B cell (primary cell): ENCODE data around the gene KRT33A. TPM values are rescaled to one million over a fixed set of nuclear protein-coding genes. Genes with fewer than 3 reads are reported as not detected.

Experiments used
- ATAC-seq: fragments of 200-7000 bp; cut with Tn5 transposase; one replicate; pipeline ENCODE4 v1.10.0; 2021; ENCODE audit warnings: low read depth, mild to moderate bottlenecking, moderate number of reproducible peaks, moderate library complexity
- CTCF ChIA-PET: fragments of 350-600 bp; sonication (Branson Sonifier 250); formaldehyde crosslinking; loops from one replicate; lab custom pipeline; 2021; ENCODE audit warnings: antibody characterized with exemption, inconsistent platforms; lab: Charles Lee
- POLR2A ChIA-PET: fragments of 350-600 bp; sonication (Branson Sonifier 250); formaldehyde crosslinking; loops from one replicate; lab custom pipeline; 2021; ENCODE audit warnings: antibody characterized with exemption; lab: Charles Lee
- DNase-seq: peaks from one replicate; pipeline ENCODE4 v3.0.0; 2013
- H2AFZ ChIP-seq: 2 replicates; pipeline ENCODE4 v1.6.1; 2012; ENCODE audit warnings: mild to moderate bottlenecking, low read depth, low read length; ENCODE audit not compliant: insufficient read depth, poor library complexity, severe bottlenecking
- H3K27ac ChIP-seq, 2 donors: 1 replicate in 1 of 2; 2 replicates in 1 of 2; pipeline ENCODE4 v1.5.1; 2012 to 2013; ENCODE audit warnings: low read length in 2 of 2, mild to moderate bottlenecking in 2 of 2, moderate library complexity in 1 of 2
- H3K27me3 ChIP-seq, 4 experiments: fragments of 200-600 bp in 1 of 4; sonication (generic) in 1 of 4; replicated peaks in 1 of 4; 1 replicate in 2 of 4; 2 replicates in 2 of 4; pipeline versions ENCODE4 v1.6.1 to v1.7.0; 2013 to 2016; ENCODE audit warnings: low read length in 3 of 4, mild to moderate bottlenecking in 2 of 4, mixed read lengths in 1 of 4, moderate library complexity in 1 of 4; ENCODE audit not compliant: insufficient read depth in 4 of 4, control insufficient read depth in 3 of 4; ENCODE audit errors: control extremely low read depth in 1 of 4
- H3K36me3 ChIP-seq, 2 experiments: replicated peaks in 1 of 2; 1 replicate in 1 of 2; 2 replicates in 1 of 2; pipeline versions ENCODE4 v1.6.1 to v1.7.1; 2013; ENCODE audit warnings: low read length in 1 of 2; ENCODE audit not compliant: insufficient read depth in 2 of 2, control insufficient read depth in 1 of 2; ENCODE audit errors: control extremely low read depth in 1 of 2, extremely low read depth in 1 of 2
- H3K4me1 ChIP-seq, 2 donors: fragments of 200-600 bp in 1 of 2; sonication (generic) in 1 of 2; 1 replicate in 1 of 2; 2 replicates in 1 of 2; pipeline versions ENCODE4 v1.5.1 to v1.6.1; 2013 to 2017; ENCODE audit warnings: low read length in 2 of 2; ENCODE audit not compliant: control insufficient read depth in 2 of 2, insufficient read depth in 2 of 2
- H3K4me2 ChIP-seq: replicated peaks from 2 replicates; pipeline ENCODE3; 2012; ENCODE audit warnings: mild to moderate bottlenecking, low read depth, low read length; ENCODE audit not compliant: poor library complexity, severe bottlenecking
- H3K4me3 ChIP-seq, 5 experiments: fragments of 200-600 bp in 1 of 5; sonication (generic) in 1 of 5; 1 replicate in 3 of 5; 2 replicates in 2 of 5; pipeline versions ENCODE4 v1.5.1 to v1.7.0; 2011 to 2016; ENCODE audit warnings: low read length in 4 of 5, mild to moderate bottlenecking in 4 of 5, low read depth in 2 of 5, control low read depth in 1 of 5, moderate library complexity in 1 of 5; ENCODE audit not compliant: insufficient read depth in 1 of 5; ENCODE audit errors: control extremely low read depth in 1 of 5, extremely low read depth in 1 of 5
- H3K79me2 ChIP-seq: fragments of 200-600 bp; sonication (generic); one replicate; pipeline ENCODE4 v1.6.0; 2016; ENCODE audit warnings: low read length; ENCODE audit not compliant: control insufficient read depth, insufficient read depth
- H3K9ac ChIP-seq: fragments of 200-600 bp; sonication (generic); 2 replicates; pipeline ENCODE4 v1.6.1; 2017; ENCODE audit warnings: mild to moderate bottlenecking, low read length, moderate library complexity
- H3K9me3 ChIP-seq, 3 donors: one replicate each; pipeline versions ENCODE4 v1.6.1 to v1.7.1; 2013; ENCODE audit warnings: low read length in 2 of 3; ENCODE audit not compliant: control insufficient read depth in 2 of 3, insufficient read depth in 1 of 3; ENCODE audit errors: control extremely low read depth in 1 of 3
- H4K20me1 ChIP-seq: 2 replicates; pipeline ENCODE4 v1.6.0; 2012; ENCODE audit warnings: mild to moderate bottlenecking, low read length; ENCODE audit not compliant: insufficient read depth, control insufficient read depth, poor library complexity, severe bottlenecking
- H3K27ac Mint-ChIP-seq: one replicate; pipeline ENCODE4 v1.8.0; 2021; ENCODE audit warnings: mixed read lengths
- H3K27me3 Mint-ChIP-seq: one replicate; pipeline ENCODE4 v1.8.0; 2021; ENCODE audit warnings: mixed read lengths
- H3K4me1 Mint-ChIP-seq: one replicate; pipeline ENCODE4 v1.8.0; 2021; ENCODE audit warnings: mixed read lengths
- H3K4me3 Mint-ChIP-seq: one replicate; pipeline ENCODE4 v1.8.0; 2021; ENCODE audit warnings: mixed read lengths
- H3K9me3 Mint-ChIP-seq: one replicate; pipeline ENCODE4 v1.8.0; 2022; ENCODE audit warnings: mixed read lengths; ENCODE audit not compliant: insufficient read depth
- EZH2 ChIP-seq: IDR thresholded peaks from 2 replicates; pipeline ENCODE4 v1.6.1; 2012; ENCODE audit warnings: borderline replicate concordance, low read depth, mild to moderate bottlenecking, moderate library complexity, low read length; ENCODE audit not compliant: insufficient read depth, poor library complexity, severe bottlenecking
- WGBS: methylation state at CpG from one replicate; pipeline ENCODE4 v1.1.5; 2013; ENCODE audit warnings: missing lambda C conversion rate; ENCODE audit not compliant: insufficient coverage; 5-methylcytosine and 5-hydroxymethylcytosine counted together
- intact Hi-C: fragments of 100-400 bp; cut with micrococcal nuclease; formaldehyde crosslinking; loops from one replicate; pipeline ENCODE4 v1.10.0; 2022
- polyA plus RNA-seq: library from polyadenylated mRNA; depleted of rRNA; stranded (reverse); fragments of >200 nt; gene quantifications from 2 replicates; pipeline ENCODE4 v1.2.3, GENCODE V29; 2012
- total RNA-seq, 2 donors: library from RNA; stranded (reverse); fragments of 120-200 nt in 1 of 2; gene quantifications; 1 replicate in 1 of 2; 2 replicates in 1 of 2; pipeline versions ENCODE4 v1.2.3 to v1.2.4, GENCODE V29; 2013 to 2022
- TF ChIP-seq, protein P1 (sequence below): fragments of 200-600 bp; IDR thresholded peaks from one replicate; pipeline ENCODE4 v1.8.0; 2022; ENCODE audit warnings: antibody characterized with exemption, mild to moderate bottlenecking

The KRT33A gene
- total and polyA plus RNA-seq, 2 donors (not counting 1 experiment from before 2014, with no cell fraction given), result not detected

DNA sequence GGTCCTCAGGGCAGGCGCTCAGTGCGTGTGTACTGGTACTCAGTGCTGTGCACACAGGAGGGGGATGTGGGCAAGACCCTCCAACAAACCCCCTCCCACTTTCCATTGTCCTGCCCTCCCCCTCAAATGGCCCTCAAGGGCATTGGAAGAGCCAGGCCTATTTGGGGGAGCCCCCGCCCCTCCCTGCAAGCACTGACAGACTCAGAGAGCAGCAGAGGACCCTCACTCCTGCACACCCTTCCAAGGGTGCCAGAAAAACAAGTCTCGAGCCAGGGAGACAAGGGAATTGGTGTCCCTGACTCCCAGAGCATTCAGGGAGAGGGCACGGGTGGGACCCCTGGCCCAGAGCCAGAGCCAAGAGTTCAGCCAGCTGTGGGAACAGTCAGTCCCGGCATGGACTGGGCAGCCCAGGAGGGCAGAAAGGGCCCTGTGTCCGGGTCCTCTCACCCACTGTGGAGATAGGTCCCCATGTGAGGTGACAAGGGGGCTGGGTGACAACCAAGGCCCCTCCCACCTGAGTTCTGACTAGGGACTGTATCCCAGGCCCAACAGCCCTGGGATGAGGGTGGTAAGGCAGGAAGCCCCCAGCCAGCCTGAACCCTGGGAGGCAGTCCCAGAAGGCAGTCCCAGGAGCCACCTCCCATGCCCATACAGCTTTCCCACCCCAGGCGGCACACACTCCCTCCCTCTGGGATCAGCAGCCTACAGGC is 23.1 kb downstream of the KRT33A start:
- 92% methylated on average over 8 of the region's 8 CpGs for WGBS
- POLR2A ChIA-PET, result no interaction called here
- H3K4me3 Mint-ChIP-seq, result no peak overlapping the region
- TF ChIP-seq EZH2, result no peak
- TF ChIP-seq, protein P1, sequence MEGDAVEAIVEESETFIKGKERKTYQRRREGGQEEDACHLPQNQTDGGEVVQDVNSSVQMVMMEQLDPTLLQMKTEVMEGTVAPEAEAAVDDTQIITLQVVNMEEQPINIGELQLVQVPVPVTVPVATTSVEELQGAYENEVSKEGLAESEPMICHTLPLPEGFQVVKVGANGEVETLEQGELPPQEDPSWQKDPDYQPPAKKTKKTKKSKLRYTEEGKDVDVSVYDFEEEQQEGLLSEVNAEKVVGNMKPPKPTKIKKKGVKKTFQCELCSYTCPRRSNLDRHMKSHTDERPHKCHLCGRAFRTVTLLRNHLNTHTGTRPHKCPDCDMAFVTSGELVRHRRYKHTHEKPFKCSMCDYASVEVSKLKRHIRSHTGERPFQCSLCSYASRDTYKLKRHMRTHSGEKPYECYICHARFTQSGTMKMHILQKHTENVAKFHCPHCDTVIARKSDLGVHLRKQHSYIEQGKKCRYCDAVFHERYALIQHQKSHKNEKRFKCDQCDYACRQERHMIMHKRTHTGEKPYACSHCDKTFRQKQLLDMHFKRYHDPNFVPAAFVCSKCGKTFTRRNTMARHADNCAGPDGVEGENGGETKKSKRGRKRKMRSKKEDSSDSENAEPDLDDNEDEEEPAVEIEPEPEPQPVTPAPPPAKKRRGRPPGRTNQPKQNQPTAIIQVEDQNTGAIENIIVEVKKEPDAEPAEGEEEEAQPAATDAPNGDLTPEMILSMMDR, result no peak
- intact Hi-C loops, result loop anchor here (10.0 kb wide), 1 partner anchor 523 kb away; no protein-coding TSS in a partner anchor
- no peak for ATAC-seq
- peaks cover under 1% of the 10 kb centered on the region for H3K4me1 Mint-ChIP-seq
- Histone ChIP-seq H3K4me2 (no peak overlapping the region), H3K27ac (no peak overlapping the region), H2AFZ (no peak overlapping the region), H3K9me3 (no peaks in the 10 kb centered on the region), H3K36me3 (no peaks in the 10 kb centered on the region), H3K4me1 (no peaks in the 10 kb centered on the region), H4K20me1 (no peaks in the 10 kb centered on the region), H3K27me3 (peaks cover 0 to 5% (median under 1%) of the 10 kb centered on the region in 4 experiments), H3K9ac (no peak overlapping the region), H3K4me3 (no peak overlapping the region), H3K79me2 (no peaks in the 10 kb centered on the region)
- CTCF ChIA-PET, result interaction anchor here (1.7 to 1.8 kb wide), 2 partner anchors 7 to 12 kb away, joined by 3 to 6 read pairs; no protein-coding TSS in a partner anchor
- H3K9me3 Mint-ChIP-seq, result no peaks in the 10 kb centered on the region
- no peak overlapping the region for H3K27ac Mint-ChIP-seq
- peaks cover 9% of the 10 kb centered on the region for H3K27me3 Mint-ChIP-seq
- DNase-seq, result no peak
